Heart right ventricle (tissue), 16 donors: ENCODE results near the gene LMNTD1. TPM values are rescaled to one million over a fixed set of nuclear protein-coding genes. Genes with fewer than 3 reads are reported as not detected.

Source experiments
- ATAC-seq, 8 donors: fragments of 200-7000 bp; cut with Tn5 transposase; one replicate each; pipeline ENCODE4 v1.9.1; 2020; ENCODE audit warnings: mild to moderate bottlenecking in 8 of 8, moderate library complexity in 8 of 8, moderate number of reproducible peaks in 1 of 8
- DNase-seq, 2 donors: peaks; one replicate each; pipeline ENCODE4 v3.0.0-alpha.2; 2020
- H3K27ac ChIP-seq, 10 donors: fragments of 200-600 bp; sonication (generic) in 2 of 10; one replicate each; pipeline versions ENCODE4 v1.5.0 to v1.8.0; 2020 to 2022; ENCODE audit warnings: mild to moderate bottlenecking in 3 of 10
- H3K27me3 ChIP-seq, 7 donors: fragments of 200-600 bp; one replicate each; pipeline ENCODE4 v1.8.0; 2021 to 2022; ENCODE audit warnings: mild to moderate bottlenecking in 2 of 7
- H3K36me3 ChIP-seq, 9 donors: fragments of 200-600 bp; sonication (generic) in 1 of 9; one replicate each; pipeline versions ENCODE4 v1.5.0 to v1.8.0; 2020 to 2022; ENCODE audit warnings: mild to moderate bottlenecking in 2 of 9
- H3K4me1 ChIP-seq, 9 donors: fragments of 200-600 bp; sonication (generic) in 1 of 9; one replicate each; pipeline versions ENCODE4 v1.5.0 to v1.8.0; 2020 to 2022; ENCODE audit warnings: mild to moderate bottlenecking in 4 of 9
- H3K4me3 ChIP-seq, 10 donors: fragments of 200-600 bp; sonication (generic) in 2 of 10; one replicate each; pipeline versions ENCODE4 v1.5.0 to v1.8.0; 2020 to 2022; ENCODE audit warnings: mild to moderate bottlenecking in 7 of 10, moderate library complexity in 2 of 10
- H3K9me3 ChIP-seq, 11 donors: fragments of 200-600 bp in 10 of 11; sonication (generic) in 2 of 11; one replicate each; pipeline versions ENCODE4 v1.5.0 to v1.8.0; 2013 to 2022; ENCODE audit warnings: mild to moderate bottlenecking in 2 of 11, control low read depth in 1 of 11, moderate library complexity in 1 of 11
- CTCF ChIP-seq, 9 donors: fragments of 200-600 bp; sonication (generic) in 2 of 9; IDR thresholded peaks; one replicate each; pipeline versions ENCODE4 v1.5.0 to v1.8.0; 2021 to 2022; ENCODE audit warnings: antibody characterized with exemption in 9 of 9, mild to moderate bottlenecking in 5 of 9, moderate library complexity in 1 of 9
- WGBS, 2 donors: extraction: QIAGEN DNeasy Blood & Tissue Kit; methylation state at CpG; one replicate each; pipeline ENCODE4 v1.1.7; 2013; ENCODE audit warnings: inconsistent platforms in 1 of 2; 5-methylcytosine and 5-hydroxymethylcytosine counted together
- intact Hi-C, 10 donors: fragments of 100-400 bp; cut with DNase I; formaldehyde crosslinking; loops; one replicate each; pipeline versions ENCODE4 v1.11.1 to v1.14.2; 2022
- polyA plus RNA-seq, 2 donors: library from polyadenylated mRNA; stranded (reverse); fragments of 200-250 nt; gene quantifications; one replicate each; pipeline ENCODE4 v1.2.3, GENCODE V29; 2013
- total RNA-seq, 10 donors: library from RNA; stranded (reverse); fragmentation: NEBNext Ultra II Directional in 3 of 10; extraction: Animal tissue kit (Norgen Biotek cat#: 25700) in 3 of 10; gene quantifications; one replicate each; pipeline versions ENCODE4 v1.2.1 to v1.2.4, GENCODE V29; 2021 to 2023
- donor health status: Arrhythmogenic right ventricular cardiomyopathy.
- donor health status: ischemic (EF 13 %, LVEDD 7.1; RV severe dilation, severe dysfunction).
- donor health status: healthy with polysubstance abuse.
- donor health status: DM: no; HTN: yes; CAD: no.
- donor health status: DM: no; HTN: no; CAD: no.
- donor health status: ischemic (EF 25% LVEDD 6.9; RV normal size, moderate dysfunction).
- donor health status: ischemic (EF 25% LVEDD 5.7; RV mildly dilated, moderate dysfunction).
- donor health status: healthy.
- donor health status: DM: yes; HTN: yes; CAD: no.
- donor health status: Ischemic cardiomyopathy.
- donor health status: ischemic (EF 35%, LVEDD 5.7; RV mildly dilated, moderate dysfunction).
- donor health status: nonischemic (EF 11% LVEDD 7.7; RV severe dilation, severe dysfunction).
- donor health status: DM: yes; HTN: yes; CAD: no.
- donor health status: PGD.
- donor health status: ischemic (EF 29% LVEDD 5.4; RV normal size, mild dysfunction).
- donor health status: nonischemic (EF 23%, LVEDD 6.1; RV moderate dilation, normal function).

LMNTD1 gene
- total and polyA plus RNA-seq, 12 donors, result not detected

- ATAC-seq (no peak), DNase-seq (no peak)
- 50 to 65% methylated on average over 5 of the region's 5 CpGs for WGBS, 2 donors
- no peak for TF ChIP-seq CTCF (IDR thresholded peaks at IDR 0.05)
- intact Hi-C loops, result no loop called here
- Histone ChIP-seq H3K27me3 (no peaks in the 10 kb centered on the region), H3K4me1 (no peaks in the 10 kb centered on the region), H3K36me3 (no peaks in the 10 kb centered on the region), H3K4me3 (no peak overlapping the region), H3K27ac (no peak overlapping the region), H3K9me3 (peaks cover 0 to 5% (median 0%) of the 10 kb centered on the region in 11 donors)
Measured at GRCh38 chr12:25592725-25593495, 39.8 kb upstream of the LMNTD1 start.

- Histone ChIP-seq H3K27me3 (no peaks in the 10 kb centered on the region), H3K9me3 (peaks cover 0 to 7% (median 0%) of the 10 kb centered on the region in 11 donors), H3K27ac (no peak overlapping the region), H3K36me3 (no peaks in the 10 kb centered on the region), H3K4me1 (no peaks in the 10 kb centered on the region), H3K4me3 (no peak overlapping the region)
- no peak for ATAC-seq
- TF ChIP-seq CTCF (IDR thresholded peaks at IDR 0.05), result no peak
- no peak for DNase-seq
- intact Hi-C loops, result no loop called here
Measured at GRCh38 chr12:25591144-25591543, 38.1 kb upstream of the LMNTD1 start.

GRCh38 chr12:25590011-25590721 lies 37.1 kb upstream of the LMNTD1 start:
- peak in 1 of 8 donors; percentile 26 for ATAC-seq
- DNase-seq, result no peak
- 74 to 79% methylated on average over 5 of the region's 5 CpGs for WGBS, 2 donors

More at GRCh38 chr12:25590011-25590721, 37.1 kb upstream of the LMNTD1 start:
- Histone ChIP-seq H3K27ac (no peak overlapping the region), H3K4me3 (no peak overlapping the region), H3K9me3 (peaks cover 0 to 7% (median 0%) of the 10 kb centered on the region in 11 donors), H3K4me1 (no peaks in the 10 kb centered on the region), H3K27me3 (no peaks in the 10 kb centered on the region), H3K36me3 (no peaks in the 10 kb centered on the region)
- intact Hi-C loops, result no loop called here
- TF ChIP-seq CTCF (IDR thresholded peaks at IDR 0.05), result no peak
